HG03521 (cell line): ENCODE data around the gene SCAMP2.

ENCODE experiments used
- ATAC-seq: cut with Tn5 transposase; IDR thresholded peaks from one replicate; pipeline ENCODE4 v1.9.1; 2021; ENCODE audit warnings: mild to moderate bottlenecking, moderate library complexity; ENCODE audit not compliant: unreplicated experiment

The SCAMP2 gene

DNA sequence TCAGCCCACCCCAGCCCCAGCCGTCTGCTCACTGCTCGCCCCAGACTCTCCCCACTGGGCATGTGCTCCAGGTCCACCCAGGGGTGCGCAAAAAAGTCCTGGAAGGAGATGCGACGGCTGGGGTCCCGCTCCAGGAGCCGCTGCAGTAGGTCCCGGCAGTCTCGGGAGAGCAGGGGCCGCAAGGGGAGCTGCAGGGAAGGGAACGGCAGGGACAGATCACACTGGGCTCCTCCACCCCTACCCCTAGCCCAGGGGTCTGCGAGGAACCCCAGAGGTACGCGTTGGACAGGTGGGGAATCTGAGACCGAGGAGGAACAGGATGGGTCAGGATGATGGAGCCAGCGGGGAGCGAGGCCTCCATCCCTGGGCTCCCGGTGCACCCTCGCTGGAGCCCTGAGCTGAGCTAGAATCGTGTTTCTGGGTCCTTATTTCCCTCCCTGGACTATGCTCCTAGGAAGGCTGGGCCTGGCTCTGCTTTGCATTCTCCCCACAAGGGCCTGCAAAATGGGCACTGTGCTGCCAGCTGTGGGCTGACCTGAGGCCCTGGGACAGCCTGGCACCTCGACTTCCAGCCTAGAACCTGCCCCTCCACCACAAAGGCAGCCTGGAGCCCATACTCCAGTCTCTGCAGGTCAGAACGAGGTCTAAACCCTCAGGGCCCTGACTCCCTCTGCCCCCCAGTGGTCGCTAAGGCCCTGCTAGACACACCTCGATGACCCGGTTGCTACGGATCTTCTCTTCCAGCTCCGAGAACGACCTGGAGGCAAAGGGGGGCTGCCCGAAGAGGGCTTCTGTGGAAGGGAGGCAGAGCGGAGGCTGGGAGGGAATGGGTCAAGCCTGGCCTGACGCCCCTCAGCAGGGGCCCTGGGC lies 33.4 kb downstream of the SCAMP2 start:
- no peak for ATAC-seq

DNA sequence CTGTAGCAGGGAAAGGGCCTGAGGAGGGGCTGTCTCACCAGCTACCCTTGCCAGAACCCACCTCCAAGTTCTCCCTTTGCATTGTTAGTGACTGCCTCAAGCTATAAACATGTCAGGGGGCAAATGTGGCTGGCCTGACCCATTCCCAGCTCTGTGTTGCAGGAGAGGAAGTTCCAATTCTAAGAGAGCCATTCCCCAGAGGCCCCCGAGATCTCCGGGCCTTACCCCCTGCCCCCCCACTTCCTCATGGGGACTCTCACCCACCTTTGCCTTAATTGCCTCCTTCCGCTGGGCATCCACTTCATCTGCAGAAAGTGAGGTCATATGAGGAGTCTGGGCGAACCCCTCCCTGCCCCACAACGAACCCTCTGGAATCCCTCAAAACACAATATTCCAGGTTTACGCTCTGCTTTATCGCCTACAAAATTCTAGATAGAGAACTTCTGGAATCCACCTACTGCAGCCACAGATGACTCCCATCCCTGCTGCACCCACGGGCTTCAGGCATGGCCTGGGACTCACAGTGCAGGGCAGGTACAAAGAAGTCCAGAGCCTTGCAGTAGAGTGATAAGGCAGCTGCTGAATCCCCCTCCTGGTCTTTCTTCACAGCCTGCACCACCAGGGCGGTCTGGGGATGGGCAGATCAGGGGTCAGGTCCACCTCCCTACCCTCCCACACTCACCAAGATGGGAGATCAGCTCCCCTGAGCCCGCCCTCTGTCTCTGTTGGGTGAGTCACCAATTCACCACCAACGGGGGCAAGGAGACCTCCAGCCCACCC lies 34.2 kb downstream of the SCAMP2 start:
- ATAC-seq = no peak

DNA sequence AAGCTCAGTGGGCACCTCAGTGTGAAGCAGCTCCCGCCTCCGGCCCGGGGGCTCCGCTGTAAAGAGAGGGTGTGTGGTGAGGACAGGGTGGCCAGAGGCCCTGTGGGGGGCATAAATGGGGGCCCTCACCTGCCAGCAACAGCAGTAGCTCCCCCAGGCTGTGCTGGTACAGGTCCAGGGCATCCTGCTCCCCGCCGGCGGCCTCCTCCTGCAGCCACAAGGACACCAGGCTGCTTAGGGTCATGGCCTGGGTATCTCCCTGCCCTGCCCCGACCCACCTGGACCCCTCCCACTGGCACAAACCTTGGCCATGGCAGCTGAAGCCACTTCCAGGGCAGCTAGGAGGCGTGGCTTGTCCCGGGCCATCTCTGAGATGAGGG lies 35.0 kb downstream of the SCAMP2 start:
- no peak for ATAC-seq

DNA sequence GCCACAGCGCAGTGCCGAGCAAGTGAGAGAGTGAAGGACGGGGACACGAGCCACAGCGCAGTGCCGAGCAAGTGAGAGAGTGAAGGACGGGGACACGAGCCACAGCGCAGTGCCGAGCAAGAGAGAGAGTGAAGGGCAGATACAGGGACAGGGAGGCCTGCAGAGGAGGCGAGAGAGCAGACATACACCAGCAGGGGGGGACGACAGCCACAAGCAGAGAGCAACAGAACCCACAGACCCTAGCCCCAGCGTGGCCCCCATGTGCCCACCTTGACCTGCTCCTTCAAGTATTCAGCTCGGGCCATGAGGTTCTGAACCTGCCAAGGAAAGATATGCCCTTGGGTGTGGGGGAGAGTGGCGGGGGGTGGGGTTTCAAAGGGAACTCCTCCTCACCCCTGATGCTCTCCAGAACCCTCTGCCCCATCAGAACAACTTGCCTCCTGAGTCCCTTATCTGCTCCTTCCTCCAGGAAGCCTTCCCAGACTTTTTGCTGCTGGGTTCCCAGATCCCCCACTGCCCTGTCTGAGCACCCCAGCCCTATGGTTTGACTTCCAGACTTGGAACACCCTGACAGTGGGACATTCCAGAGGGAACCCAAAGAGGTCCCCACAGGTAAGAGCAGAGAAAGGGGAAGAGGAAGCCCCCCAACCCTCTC lies 35.6 kb downstream of the SCAMP2 start:
- ATAC-seq = no peak

DNA sequence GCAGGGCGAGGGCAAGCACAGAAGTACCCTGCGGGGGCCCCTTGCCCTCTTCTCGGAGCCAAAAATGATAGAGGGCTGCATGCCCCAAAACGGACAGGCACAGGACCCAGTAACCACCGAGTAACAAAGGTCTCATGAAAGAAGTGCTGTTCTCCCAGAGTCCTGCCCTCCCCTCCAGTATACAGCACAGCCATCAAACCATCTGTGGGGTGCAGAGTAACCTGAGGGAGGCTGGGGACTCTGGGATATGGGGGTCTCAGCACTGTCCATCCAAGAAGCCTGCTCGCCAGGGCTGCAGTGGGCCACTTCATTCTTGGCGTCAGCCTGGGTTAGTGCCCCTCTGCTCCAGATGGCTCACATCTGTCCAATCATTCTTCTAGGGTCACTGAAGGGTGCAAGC lies 36.3 kb downstream of the SCAMP2 start:
- no peak for ATAC-seq

DNA sequence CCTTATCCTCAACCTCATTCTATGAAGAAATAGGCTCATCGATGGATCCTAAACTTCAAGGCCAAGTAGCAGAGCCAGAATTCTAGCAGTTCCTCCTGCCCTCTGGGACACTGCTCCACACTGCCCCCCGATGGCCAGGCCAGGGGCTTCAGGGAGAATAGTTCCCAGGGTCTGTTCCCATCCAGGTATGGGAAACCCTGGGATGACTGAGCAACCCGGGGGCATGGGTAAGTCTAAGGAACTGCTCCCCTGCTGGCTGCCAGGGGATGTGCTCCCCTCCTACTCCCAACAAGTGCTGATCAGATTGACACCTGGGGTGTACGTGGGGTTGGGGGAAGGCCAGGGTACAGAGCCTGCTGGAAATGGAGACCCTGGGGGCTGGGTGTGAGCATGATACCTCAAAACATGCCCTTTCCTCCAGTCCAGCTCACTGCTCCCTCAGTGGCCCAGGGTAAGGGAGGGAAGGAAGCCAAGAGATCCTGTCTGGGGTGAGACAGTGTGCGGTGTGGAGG lies 37.8 kb downstream of the SCAMP2 start:
- ATAC-seq = no peak

DNA sequence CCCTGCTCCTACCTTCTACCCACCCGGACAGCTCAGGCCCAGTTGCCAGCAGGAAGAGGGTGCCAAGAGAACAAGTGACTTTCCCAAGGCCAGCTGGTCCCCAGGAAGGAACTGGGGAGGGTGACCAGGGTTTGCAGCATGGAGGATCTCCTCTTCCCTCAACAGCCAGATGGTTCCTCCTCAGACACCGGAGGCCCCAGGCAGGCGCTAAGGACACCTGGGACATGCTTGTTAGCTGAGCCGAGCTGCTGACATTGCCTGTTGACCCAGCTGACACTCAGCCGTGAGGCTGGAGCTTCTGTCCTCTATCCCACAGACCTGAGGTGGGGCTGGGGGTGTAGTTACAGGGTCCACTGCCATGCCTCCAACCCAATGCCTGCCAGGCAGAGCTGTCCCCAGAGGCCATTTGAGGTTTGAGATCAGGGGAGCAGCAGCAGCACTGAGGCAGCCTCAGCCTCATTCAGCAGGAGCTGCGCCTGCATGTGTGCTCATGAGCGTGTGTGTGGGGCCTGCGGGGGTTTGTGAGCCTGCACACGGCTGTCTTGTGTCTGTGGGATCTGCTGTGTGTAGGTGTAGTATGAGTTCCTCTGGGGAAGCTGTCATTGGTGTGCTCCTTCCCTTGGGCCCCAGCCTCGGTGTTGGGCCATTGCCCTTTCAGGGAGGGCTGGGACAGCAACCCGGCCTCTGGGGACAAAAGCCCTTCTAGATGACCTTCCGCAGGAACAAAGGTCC lies 39.6 kb downstream of the SCAMP2 start:
- no peak for ATAC-seq

DNA sequence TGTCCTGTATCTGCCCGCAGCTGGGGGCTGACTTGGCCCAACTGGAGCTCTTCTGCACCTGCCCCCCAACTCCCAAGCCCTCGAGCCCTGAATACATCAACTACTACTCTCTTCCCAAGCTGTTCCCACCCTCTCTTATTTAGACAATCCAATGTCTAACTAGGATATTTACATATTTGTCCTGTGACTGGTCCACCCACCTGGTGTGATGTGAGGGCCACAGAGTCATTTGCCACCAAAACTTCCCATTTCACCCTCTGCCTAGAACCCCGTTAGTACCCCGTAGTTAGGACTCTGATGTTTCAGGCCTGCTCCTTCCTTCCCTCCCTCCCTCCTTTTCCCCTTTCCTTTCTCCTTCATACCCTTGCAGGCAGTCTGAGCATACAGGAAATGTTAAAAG lies 40.3 kb downstream of the SCAMP2 start:
- ATAC-seq = no peak

DNA sequence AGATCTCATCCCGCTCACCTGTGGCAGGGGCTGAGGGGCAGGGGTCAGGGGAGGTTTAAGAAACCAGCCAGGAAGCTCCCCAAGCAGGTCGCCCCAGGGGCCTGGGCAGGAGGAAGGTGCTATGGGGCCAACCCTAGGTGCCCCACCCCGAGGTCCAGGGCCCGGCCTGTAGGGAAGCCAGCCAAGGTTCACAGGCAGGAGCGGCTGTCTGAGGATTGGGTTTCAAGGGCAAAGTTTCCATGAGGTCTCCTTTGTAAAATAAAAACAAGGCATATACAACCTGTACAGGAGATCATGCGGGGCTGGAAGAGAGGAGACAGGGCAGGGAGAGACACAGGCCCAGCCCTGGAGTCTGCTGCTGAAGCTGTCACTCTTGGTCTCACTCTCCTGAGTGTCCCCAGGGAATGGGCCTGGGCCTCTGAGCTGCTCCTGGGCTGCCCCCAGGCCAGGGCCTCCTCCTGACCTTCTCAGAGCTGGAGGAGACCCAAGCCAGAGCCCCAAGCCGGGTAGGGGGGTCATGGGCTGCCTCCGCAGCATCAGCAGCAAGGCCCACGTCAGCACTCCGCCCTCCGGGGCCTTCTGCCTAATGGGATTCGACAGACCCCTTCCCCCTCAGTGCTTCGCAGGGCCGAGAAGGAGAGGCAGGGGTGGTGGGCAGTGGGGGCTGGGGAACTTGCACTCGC lies 41.2 kb downstream of the SCAMP2 start:
- no peak for ATAC-seq

DNA sequence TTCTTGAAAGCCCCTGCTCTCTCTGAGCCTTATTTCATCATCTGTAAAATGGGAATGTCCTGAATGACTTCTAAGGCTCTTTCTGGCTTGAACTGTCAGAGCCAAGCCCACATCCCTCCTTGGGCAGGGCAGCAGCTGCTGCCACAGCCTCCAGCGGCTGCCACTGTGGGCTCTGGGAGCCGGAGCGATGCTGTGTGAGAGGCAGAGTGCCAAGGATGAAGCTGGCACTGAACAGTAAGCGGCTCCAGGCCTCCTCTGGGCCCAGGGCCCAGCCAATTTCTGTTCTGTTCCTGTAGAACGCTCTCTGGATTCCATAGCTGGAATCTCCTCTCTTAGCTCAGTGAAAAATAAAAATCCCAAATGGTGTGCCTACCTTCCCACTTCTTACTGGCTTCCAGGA lies 42.3 kb downstream of the SCAMP2 start:
- ATAC-seq = no peak

DNA sequence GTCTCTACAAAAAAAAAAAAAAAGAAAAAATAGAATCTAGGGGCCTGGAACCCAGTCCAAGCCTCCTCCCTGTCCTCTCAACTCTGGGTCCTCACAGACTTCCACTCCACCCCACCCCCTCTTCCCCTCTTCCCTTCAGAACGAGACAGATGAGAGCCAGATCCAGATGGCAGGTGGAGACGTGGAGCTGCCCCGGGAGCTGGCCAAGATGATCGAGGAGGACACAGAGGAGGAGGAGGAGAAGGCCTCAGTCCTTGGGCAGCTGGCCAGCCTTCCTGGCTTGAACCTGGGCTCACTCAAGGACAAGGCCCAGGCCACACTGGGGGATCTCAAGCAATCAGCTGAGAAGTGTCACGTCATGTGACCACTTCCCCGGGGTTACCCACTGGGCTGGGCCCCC lies 43.2 kb downstream of the SCAMP2 start:
- no peak for ATAC-seq

DNA sequence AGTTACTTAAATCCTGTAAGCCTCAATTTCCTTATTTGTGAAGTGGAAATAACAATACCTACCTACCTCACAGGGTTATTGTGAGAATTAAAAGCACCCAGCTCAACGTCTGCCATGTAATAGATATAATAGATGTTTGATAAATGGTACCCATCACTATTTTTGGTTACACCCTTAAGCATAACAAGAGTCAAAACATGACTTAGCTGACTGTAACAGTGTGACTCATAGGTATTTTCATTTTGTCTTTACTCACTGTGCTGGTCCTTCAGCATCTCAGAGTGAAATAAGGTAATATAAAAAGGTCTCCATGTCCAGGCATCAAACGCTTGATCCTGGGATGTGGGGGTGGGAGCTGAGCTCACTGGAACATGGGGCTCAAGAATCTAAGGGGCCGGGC lies 43.7 kb downstream of the SCAMP2 start:
- no peak for ATAC-seq

DNA sequence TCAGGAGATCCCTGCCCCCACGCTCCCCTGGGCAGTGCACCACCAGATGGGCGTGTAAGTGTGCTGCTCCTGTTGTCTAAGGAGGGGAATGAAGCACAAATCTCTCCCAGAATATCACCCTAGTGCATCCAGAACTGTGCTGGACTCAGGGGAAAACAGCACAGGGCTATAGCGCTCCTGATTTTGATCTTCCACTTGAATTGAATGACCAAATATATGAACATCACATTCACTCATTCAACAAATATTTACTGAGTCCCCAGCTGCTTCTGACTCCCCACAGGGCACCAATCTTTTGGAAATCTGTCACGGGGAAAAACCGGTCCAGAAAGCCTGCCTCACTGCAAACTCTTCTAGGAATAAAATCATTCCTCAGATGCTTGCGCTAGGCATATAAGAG lies 44.3 kb downstream of the SCAMP2 start:
- ATAC-seq = no peak

DNA sequence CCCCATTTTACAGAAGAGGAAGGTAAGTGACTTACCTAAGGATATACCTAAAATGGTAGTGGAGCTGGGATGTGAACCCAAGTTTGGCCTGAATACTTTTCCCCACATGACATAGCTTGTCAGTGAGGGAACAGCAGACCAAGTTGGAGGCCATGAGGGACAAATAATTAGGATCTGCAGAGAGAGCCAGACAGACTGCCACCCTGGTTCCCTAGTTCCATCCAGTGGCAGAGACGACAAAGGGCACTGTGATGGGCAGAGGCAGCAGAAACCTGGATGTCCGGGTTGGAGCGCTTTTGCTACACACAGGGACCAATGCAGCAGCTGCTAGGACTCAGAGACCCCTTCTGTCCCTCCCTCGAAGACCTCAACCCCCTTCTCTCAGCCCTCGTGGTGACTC lies 45.6 kb downstream of the SCAMP2 start:
- ATAC-seq = no peak

DNA sequence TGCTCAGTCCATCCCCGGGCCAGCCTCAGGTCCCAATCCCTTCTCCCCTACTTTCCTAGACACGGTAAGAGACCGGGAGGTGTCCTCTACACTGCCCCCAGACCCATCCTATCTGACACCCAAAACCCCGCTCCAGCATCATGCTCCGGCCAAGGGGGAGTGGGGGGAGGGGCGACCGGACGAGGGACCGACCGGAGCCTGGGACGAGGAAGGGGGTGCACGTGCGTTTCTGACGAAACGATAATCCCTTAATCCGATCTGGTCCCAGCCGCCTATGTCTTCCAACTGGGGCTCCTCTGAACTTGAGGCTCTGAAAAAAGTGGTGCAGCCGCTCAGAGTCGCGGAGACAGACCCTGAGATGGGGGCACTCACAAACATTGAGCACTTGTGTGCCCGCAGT lies 46.2 kb downstream of the SCAMP2 start:
- ATAC-seq = no peak

DNA sequence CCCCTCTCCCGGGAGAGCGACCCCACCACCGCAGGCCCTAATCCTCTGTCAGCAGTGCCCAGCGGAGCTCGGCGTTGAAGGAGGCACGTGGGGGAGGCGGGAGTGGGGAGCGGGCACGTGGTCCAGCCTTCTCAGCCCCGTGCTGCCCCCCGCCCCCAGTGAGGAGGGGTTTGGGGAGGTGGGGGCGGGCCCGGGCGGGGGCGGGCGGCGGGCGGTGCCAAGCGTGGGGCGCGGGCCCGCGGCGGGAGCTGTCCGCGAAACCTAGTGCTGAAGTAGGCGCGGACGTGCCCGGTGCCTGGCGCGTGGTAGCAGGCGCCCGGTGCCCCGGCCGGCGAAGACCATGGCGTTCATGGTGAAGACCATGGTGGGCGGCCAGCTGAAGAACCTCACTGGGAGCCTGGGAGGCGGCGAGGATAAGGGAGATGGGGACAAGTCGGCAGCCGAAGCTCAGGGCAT lies 46.8 kb downstream of the SCAMP2 start, which contains the start of gene CPLX3:
CPLX3 (plus strand) TSS at position 264 of the 456 bp plus-strand sequence; CDS start at position 341, 77 bp downstream.
- ATAC-seq = no peak

DNA sequence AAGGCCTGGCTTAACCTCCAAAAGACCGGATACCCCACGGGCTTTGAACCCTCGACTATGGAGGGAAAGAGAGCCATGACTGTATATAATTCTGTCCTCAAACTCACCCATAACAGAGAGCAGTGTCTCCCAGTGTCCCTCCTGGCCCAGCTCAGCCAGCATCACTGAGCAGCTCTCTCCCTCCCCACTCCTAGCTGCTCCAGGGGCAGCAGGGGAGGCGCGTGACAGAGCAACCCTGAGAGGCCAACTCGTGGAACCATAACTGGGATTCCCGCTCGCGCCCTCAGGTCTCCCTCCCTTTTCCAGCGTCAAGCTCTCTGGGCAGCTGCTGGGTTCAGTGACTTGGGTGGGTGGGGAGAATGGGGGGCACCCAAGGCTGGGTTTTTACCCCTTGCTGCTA lies 47.3 kb downstream of the SCAMP2 start:
- no peak for ATAC-seq

DNA sequence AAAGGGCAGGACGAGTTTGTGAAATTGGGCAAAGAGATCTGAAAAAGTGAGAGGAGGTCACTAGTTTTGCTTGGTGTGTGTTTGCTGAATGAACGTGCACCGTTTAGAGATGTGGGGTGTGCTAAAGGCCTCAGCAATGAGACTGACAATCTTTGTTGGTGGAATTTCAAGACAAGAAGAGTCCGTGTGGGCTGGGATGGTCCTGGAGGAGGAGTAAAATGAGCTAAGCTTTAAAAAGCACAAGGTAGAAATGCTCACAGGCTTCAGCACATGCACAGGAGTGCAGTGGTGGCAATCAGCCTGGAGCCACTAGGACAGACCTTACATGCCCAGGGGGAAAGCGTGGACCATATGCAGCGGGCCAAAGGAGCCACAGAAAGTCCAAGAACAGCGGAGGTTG lies 48.2 kb downstream of the SCAMP2 start:
- ATAC-seq = no peak

DNA sequence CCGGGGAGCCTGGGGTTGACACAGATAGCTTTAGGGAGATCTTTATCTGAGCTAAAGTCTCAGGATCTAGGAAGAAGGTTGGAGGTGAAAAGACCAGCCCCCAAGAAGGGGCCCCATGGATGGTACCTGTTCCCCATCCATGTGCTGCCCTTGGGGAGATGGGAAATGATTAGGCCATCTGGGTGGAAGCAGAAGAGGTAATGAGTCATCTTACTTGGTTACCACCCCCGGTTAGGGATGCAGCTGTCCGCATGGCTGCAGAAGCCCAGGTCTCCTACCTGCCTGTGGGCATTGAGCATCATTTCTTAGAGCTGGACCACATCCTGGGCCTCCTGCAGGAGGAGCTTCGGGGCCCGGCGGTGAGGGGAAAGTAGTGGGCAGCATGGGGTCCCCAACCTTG lies 49.8 kb downstream of the SCAMP2 start:
- ATAC-seq = no peak

DNA sequence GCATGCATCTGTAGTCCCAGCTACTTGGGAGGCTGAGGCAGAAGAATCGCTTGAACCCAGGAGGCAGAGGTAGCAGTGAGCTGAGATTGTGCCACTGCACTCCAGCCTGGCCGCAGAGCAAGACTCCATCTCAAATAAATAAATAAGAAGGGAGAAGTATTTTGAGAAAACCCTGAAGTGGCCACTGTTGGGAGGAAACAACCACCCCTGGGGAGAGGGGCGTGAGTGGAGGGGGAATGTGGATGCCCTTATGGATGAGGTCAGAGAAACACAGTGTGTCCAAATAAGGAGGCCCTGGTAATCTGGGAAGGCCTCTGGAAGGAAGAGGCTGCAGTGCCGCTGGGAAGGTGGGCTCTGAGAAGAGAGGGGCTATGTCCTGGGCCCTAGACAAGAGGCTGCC lies 50.9 kb downstream of the SCAMP2 start:
- ATAC-seq = no peak
